ENCODE results near the gene PLCD4.

Gene PLCD4

GRCh38 chr2:218622606-218623365 is 15.1 kb downstream of the PLCD4 start:
- DNase-seq: no peak

GRCh38 chr2:218623366-218623705 is 15.6 kb downstream of the PLCD4 start:
- DNase-seq: no peak

GRCh38 chr2:218626369-218626768 is 18.7 kb downstream of the PLCD4 start:
- DNase-seq: no peak

- DNase-seq: no peak
Observed at GRCh38 chr2:218627939-218628338, 20.2 kb downstream of the PLCD4 start.

- DNase-seq: no peak
Observed at GRCh38 chr2:218631837-218632236, 24.1 kb downstream of the PLCD4 start.

GRCh38 chr2:218635719-218636118 is 28.0 kb downstream of the PLCD4 start:
- no peak for DNase-seq

- no peak for DNase-seq
Observed at GRCh38 chr2:218638372-218638771, 30.7 kb downstream of the PLCD4 start.

- DNase-seq: no peak
Observed at GRCh38 chr2:218642121-218642656, 34.5 kb downstream of the PLCD4 start.

GRCh38 chr2:218642786-218643185 is 35.1 kb downstream of the PLCD4 start:
- no peak for DNase-seq

- DNase-seq: no peak
Observed at GRCh38 chr2:218643751-218644310, 36.1 kb downstream of the PLCD4 start.

- no peak for DNase-seq
Observed at GRCh38 chr2:218644721-218645120, 37.0 kb downstream of the PLCD4 start.

GRCh38 chr2:218645126-218645525 is 37.4 kb downstream of the PLCD4 start:
- no peak for DNase-seq

- peak; percentile 65 for DNase-seq
Observed at GRCh38 chr2:218648088-218648786, 40.5 kb downstream of the PLCD4 start.

- DNase-seq: no peak
Observed at GRCh38 chr2:218648787-218649100, 41.0 kb downstream of the PLCD4 start.

GRCh38 chr2:218655751-218656150 is 48.1 kb downstream of the PLCD4 start:
- DNase-seq: no peak

GRCh38 chr2:218658671-218659257 is 51.1 kb downstream of the PLCD4 start:
- DNase-seq: peak; percentile 66

- DNase-seq: peak; percentile 98
Observed at GRCh38 chr2:218659258-218659987, 51.7 kb downstream of the PLCD4 start, which contains the start of the genes BCS1L and ZNF142. TSS of gene BCS1L (plus strand) at chr2:218659683. CDS start at chr2:218660988, 1,305 bp downstream. TSS of gene ZNF142 (minus strand) at chr2:218659623. CDS start at chr2:218656429, 3,194 bp downstream.

GRCh38 chr2:218659988-218660358 is 52.3 kb downstream of the PLCD4 start:
- no peak for DNase-seq

- DNase-seq: no peak
Observed at GRCh38 chr2:218662377-218662776, 54.7 kb downstream of the PLCD4 start.

- no peak for DNase-seq
Observed at GRCh38 chr2:218662827-218663226, 55.1 kb downstream of the PLCD4 start.

- no peak for DNase-seq
Observed at GRCh38 chr2:218663901-218664300, 56.2 kb downstream of the PLCD4 start.

GRCh38 chr2:218664653-218665052 is 57.0 kb downstream of the PLCD4 start:
- no peak for DNase-seq

All from activated CD4-positive, alpha-beta T cell treated with anti-CD3 and anti-CD28 coated beads for 48 hours (primary cell).